Effector CD4-positive, alpha-beta T cell (primary cell): ENCODE data around the gene UXS1.
"Not testable (repeated sequence)": the region's sequence is repeated elsewhere in the genome, so short reads cannot be mapped to it uniquely, and the experiment has no call there.

ENCODE experiments used
- DNase-seq: peaks from one replicate; pipeline ENCODE4 v3.0.0-alpha.2; 2020
- total RNA-seq: gene quantifications from one replicate; lab custom pipeline; 2026; lab: John Stamatoyannopoulos, UW

Gene UXS1
- total RNA-seq = 84.6 reads per million, percentile 79 among the genes with 10 or more reads in this experiment

DNA sequence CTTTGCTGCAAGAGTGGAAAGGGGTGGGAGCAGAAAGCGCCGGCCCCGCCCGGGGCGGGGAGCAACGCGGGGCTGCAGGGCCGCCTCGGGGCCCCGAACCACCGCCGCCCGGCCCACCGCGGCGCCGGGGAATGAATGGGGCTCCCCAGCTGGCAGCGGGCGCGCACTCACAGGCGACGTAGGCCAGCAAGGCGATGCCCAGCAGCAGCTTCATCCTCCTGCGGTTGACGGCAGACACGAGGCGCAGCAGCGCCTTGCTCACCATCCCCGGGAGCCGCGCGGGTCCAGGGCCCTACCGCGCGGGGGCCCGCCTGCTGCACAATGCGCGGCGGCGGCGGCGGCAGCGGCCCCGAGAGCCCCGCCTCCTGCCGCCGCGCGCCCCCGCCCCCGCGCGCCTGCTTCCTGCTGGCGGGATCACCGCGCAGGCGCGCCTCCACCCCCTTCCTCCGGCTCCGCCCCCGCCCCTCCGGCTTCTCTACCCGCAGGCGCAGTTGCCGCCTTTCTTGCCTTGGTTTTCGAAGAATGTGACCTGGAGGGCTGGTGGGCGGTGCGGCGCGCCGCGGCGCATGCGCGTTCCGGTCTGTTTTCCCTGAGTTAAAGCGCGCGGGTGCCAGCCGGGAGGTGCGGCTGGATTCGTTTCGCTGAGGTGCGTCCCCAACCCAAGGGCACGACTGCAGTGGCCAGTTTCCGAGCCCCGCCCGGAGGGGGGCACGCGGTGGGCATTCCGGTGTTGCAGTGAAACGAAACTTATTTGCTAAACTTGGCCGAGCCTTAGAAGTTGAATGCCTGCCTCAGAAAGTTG lies at the start of gene UXS1:
TSS of gene UXS1 (minus strand) at position 325 of the 802 bp plus-strand sequence. CDS start at position 265, 60 bp downstream.
- peak; percentile 95 for DNase-seq

DNA sequence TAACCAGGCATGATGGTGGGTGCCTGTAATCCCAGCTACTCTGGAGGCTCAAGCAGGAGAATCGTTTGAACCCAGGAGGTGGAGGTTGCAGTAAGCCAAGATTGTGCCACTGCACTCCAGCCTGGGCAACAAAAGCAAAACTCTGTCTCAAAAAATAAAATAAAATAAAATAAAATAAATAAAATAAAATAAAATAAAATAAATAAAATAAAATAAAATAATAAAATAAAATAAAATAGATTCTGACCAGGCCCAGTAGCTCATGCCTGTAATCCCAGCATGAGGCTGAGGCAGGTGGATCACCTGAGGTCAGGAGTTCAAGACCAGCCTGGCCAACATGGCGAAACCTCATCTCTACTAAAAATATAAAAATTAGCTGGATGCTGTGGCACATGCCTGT lies 45.4 kb upstream of the UXS1 start:
- not testable (repeated sequence) for DNase-seq

DNA sequence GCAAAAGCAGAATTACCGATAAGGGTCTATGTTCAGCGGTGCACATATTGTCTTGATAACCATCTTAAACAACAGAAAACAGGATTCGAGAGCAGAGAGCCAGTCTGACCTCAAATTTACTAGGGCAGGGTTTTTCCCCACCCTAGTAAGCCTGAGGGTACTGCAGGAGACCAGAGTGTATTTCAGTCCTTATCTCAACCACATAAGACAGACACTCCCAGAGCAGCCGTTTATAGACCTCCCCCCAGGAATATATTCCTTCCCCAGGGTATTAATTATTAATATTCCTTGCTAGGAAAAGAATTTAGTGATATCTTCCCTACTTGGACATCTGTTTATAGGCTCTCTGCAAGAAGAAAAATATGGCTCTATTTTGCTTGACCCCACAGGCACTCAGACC lies 41.3 kb upstream of the UXS1 start:
- not testable (repeated sequence) for DNase-seq

DNA sequence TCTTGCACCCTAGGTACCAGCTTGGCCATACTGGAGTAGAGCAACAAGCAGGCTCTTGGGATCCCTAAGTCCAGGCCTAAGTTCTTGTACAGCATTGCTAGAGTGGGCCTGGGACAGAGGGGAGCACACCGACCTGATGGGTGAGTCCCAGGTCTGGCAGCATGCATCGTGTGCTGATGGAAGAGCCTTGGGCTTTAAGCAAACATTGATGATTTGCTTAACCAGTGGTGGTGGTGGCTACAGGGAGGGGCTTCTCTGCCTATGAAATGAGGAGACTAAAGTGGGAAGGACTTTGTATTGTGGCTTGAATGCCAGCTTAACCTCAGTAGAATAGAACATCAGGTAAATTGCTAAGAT lies 39.2 kb upstream of the UXS1 start:
- DNase-seq = no peak

DNA sequence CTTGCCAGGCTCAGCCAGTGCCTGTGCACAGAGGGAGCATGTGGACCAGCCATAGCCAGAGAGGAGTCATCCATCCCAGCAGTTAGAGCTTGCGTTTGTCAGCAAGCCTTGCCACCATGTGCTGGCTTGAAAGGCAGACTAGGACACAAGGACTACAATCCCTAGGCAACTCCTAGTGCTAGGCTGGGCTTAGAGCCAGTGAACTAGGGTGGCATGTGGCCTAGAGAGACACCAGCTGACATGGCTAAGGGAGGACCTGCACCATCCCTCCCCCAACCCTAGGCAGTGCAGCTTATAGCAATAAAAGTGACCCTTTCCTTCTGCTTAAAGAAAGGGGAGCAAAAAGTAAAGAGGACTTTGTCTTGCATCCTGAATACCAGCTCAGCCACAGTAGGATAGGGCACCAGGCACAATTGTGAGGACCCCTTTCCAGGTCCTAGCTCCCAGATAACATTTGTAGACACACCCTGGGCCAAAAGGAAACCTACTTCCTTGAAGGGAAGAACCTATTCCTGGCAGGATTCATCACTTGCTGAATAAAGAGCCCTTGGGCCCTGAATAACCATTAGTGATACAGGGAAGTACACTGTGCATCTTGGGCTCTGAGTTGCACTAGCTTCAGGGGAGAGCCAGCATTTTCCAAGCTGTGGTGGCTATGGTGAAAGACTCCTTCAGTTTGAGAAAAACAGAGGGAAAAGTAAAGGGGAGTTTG lies 38.7 kb upstream of the UXS1 start:
- no peak for DNase-seq

DNA sequence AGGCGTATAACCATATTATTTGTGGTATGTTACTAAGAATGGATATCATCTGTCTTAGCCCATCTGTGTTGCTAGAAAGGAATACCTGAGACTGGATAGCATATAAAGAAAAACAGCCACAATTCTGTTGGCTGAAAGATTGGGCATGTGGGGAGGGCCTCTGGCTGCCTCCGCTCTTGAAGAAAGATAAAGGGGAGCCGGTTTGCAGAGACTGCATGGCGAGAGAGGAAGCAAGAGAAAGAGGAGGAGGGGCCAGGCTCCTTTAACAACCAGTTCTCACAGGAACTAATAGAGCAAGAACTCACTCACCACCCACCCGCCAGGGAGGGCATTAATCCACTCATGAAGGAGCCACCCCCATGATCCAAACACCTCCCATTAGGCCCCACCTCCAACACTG lies 29.2 kb upstream of the UXS1 start:
- no peak for DNase-seq

DNA sequence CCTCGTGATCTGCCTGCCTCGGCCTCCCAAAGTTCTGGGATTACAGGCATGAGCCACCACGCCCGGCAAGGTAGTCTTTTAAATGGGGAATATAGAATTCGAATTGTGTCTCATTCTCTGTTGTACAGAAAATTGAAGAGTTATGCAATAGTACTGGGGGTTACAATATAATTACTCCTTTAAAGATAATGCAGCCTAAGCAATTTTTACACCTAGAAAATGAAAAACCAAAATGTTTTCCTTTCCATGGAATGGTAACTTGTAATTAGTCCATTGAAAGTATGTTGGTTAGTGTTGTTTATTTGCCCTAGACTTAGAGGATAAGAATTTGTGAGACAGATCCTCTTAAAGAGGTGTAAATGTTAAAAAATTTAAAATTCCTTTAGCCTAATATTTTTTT lies 28.0 kb upstream of the UXS1 start:
- not testable (repeated sequence) for DNase-seq

DNA sequence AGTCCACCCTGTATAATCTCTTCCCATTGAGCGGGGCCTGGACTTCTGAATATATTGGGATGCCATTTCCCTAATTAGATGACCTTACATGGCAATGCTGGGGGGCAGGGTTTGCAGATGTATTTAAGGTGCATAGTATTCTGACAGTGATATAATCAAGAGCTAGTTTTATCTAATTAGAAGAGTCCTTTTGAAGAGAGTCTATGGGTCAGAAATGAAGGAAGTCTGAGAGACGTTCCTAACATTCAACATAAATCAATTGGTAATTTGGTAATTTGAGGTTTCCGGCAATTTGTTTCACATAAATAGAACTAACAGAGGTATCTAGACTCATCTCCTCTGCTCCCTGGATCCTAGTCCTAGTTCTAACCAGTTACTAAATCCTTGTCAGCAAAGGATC lies 25.7 kb upstream of the UXS1 start:
- DNase-seq = no peak

DNA sequence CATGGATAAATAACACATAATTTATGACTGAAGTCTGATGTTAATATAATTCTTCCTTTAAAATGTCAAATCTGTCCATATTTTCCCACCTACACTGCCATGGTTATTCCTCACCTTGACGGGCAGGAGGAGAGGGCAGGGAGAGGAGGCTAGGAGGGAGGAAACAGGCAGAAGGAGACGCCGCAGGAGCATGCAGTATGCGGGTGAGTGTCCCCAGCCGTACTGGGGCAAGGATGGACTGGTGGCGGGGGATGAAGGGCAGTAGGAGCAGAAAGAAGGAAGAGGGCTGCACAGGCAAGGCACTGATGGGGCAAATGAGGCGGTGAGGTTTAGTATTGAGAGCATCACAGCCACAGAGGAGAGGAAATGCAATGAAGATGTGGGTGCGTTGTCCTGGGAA lies 25.1 kb upstream of the UXS1 start:
- DNase-seq = not testable (repeated sequence)

DNA sequence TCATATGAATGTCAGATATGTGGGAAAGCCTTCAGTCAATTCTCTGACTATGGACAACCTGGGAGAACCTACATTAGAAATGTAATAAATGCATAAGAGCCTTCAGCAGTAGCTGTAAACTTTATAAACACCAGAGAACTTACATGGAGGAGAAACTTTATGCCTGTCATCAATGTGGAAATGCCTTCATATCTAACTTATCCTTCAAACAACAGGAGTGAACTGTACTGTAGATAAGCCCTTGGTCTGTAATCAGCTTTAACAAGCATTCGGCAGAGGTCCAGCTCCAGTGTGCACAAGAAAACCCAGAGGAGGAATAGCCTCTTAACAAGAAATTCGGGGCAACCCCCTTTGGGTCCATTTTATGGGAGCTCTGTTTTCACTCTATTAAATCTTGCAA lies 14.8 kb upstream of the UXS1 start:
- no peak for DNase-seq

DNA sequence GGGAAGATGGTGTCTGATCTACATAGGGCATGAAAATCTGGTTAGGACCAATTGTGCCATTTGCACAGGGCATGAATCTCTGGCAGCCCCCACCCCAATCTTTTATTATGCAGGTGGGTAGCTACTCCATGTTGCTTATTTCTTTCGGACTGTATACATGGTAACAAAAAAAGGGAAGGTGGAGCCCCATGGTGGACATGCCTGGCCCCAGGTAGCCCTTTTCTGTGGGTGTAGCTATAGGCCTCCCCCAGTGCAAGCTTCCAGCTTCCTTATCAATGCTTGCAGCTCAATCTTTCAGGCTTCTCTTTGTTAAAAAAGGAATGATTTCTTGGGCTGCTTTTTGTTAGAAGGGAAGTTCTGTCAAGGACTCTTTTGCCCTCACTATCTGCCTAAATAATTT lies 14.3 kb upstream of the UXS1 start:
- DNase-seq = no peak

DNA sequence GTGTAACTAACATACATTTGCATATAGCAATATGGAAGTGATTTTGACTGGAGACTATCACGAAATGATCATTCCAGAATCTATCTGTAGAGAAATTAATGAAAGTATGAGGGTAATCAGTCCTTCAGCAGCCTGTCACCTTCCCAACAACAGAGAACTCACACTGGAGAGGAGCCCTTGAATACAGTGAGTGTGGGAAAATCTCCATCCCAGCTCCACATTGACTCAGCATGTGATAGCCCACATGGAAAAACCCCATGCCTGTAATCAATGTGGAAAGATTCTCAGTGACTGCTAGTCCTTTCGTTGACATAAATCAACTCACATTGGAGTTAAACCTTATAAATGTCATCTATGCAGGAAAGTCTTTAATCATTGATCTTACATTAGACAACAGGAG lies 13.1 kb upstream of the UXS1 start:
- no peak for DNase-seq

DNA sequence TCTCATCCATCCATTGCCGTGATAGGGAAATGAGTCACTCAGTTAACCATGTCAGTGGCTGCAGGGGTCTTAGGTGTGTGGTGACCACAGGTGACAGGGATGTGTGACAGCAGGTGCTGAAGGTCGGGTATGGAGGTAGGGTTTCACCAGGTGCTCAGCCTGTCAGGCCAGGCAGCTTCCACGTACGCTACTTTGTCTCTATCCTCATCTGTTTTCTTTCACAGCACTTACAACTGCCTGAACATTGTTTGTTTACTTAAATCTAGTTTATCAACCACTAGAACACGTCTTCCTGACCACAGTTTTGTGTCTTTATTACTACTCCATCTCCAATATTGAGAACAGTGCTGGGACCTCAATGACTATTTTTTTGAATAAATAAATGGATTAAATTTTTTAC lies 11.4 kb upstream of the UXS1 start:
- no peak for DNase-seq

DNA sequence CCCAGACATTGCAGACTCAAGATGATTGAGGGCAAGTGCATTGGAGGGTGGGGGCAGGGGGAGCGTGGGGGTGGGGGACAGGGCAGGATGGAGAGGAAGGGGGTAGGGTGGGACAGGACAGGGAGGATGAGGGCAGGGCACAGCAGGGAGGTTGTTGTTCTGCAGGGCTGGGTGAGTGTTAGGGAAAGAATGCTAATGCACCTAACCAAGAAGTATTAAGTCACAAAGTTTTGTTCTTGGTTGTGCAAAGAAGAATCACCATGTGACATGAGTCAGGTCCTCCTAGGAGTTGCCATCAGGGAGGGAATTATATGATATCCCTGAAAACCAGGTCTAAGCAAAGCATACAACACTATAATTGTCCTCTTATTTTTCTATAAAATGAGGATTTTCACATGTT lies 10.4 kb upstream of the UXS1 start:
- not testable (repeated sequence) for DNase-seq

DNA sequence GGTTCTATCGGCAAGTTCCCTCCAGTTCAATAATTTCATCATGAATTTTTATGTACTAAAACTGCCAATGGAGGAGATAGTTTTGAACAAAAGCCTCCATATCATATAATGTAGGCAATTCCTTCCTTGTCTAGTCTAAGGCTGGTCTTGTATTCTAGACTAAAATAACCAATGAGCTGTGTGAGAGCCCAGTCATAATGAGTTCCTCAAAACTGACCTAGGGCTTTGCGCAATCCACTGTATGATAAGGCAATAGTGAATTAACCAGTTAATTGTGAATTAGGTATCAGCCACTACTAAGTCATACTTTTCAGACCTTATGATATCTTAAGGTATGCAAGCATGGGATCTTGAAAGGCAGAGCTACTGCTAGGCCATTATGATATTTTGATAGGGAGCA lies 7.6 kb upstream of the UXS1 start:
- DNase-seq = no peak

DNA sequence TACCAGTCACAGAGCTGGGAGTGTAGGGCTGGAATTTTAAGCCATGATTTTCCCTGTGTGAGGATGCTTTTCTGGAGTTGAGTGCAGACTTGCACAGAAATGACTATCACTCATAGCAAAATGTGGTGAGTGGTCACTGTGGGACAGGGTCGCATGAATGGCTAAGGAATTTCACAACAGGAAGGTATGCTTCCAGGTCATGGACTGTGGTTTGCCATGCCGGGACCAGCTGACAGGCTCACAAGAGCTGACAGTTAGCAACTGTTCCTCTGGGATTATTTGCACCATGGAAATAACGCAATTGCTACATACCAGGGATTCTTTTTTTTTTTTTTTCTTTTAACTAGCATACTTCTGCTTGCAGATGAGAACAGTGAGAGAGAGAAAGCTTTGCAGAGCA lies 3.8 kb upstream of the UXS1 start:
- no peak for DNase-seq

DNA sequence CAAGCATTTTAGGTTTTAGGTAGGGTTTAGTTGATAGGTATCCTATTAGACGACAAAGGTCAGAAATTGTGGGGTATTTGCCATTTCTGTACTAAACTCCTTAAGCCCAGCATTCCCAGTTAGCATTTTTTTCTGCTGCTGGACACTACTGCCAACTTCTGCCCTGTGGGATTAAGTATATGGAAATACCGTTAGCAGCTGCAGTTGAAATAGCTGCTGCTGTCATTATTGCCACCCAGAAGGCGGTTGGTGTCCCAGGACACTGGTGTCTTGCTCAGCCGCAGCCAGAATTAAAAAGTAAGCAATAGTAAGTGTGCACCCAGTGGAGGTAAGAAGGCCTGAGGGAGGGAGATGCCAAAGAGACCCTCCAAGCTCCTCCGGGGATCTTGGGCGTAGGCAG lies 1.9 kb upstream of the UXS1 start:
- no peak for DNase-seq

DNA sequence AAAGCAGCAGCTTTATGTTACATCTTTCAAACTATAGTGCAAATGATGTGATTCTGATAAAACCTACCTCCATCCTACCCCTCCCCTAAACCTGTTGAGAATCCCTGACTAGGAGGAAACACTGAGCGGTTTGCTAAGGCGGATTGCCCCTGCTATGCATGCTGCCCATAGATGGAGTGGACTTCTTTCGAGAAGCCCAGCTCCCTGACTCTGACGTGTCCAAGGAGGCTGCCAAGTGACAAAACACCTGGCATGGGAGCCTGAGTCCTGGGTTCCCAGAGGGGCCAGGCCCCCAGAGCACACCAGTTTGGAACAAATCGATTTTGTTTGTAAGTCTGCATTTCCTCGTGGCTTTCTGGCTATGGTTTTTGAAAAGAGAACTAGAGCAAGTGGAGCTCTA lies 1.4 kb upstream of the UXS1 start:
- DNase-seq = no peak

DNA sequence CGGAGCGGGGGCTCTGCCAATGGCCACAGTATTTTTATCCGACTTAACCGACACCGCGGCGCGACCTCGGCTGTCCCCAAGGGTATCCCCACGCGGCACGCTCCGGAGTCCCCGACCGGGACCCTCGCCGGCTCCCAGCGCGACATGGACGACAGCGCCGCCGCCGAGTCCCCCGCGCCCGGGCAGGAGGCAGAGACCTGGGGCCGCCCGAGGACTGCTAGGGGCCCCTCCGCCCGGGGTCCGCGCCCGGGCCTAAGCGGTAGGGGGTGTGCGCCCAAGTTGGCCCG lies 468 bp downstream of the UXS1 start:
- no peak for DNase-seq

DNA sequence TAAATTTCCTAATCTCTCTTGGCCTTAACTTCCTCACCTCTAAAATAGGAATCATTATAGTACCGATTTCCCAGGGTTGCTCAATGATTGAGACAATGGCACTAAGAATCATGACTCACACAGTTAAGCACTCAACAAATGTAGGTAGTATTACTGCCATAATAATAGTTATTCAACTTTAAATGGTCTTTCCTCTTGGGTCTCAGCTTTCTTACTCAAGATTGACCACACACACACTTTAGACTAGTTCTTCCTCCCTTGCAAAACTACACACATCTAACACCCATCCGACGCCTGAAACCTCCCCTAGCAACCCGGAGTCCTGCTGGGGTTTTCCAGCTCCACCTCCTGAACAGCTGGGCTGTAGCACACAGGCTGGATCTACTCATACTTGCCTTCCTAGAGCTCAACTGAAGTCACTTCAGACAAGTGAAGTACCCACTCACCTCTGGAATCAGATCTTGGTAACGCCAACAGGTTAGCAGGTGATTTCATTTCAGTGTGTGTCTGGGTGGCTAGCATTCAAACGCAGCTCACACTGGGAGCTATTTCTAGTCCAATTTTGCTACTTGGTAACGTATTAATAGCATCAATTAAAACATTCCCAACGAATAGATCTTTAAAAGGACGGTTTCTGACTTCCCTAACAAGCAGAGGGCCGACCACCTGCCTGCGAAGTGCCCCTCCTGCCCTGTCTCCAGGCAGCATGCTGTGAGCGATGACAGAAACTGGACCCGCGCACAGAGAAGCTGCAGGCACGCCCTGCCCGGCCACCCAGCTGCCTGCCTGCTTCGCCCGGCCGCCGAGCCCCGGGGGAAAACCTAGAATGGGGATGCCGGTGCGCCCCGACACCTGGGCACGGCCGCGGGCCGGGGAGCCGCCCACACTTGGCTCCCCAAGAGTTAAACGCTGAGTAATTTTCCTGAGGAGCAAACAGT lies 1.1 kb downstream of the UXS1 start:
- DNase-seq = peak; percentile 17

DNA sequence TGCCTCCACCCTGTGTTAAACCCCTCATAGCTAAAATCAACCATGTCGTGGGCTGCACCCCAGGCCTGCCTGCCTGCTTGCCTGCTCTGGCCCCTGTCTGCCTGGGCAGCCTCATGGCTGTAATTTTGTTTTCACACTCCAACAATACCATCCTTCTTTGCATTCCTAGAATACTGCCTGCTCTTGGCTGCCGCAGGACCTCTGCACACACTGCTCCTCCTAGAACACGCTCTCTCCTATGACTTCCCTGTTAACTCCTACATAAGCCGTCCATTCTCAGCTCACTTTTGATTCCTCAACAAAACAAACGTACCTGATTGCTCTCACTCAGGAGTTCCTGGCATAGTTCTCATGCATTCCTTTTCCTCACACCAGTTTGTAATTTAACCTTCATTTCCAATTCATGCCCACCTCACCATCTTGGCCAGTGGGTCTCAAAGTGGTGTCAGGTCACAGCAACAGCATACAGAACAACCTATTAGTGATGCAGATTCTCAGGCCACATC lies 2.5 kb downstream of the UXS1 start:
- no peak for DNase-seq

DNA sequence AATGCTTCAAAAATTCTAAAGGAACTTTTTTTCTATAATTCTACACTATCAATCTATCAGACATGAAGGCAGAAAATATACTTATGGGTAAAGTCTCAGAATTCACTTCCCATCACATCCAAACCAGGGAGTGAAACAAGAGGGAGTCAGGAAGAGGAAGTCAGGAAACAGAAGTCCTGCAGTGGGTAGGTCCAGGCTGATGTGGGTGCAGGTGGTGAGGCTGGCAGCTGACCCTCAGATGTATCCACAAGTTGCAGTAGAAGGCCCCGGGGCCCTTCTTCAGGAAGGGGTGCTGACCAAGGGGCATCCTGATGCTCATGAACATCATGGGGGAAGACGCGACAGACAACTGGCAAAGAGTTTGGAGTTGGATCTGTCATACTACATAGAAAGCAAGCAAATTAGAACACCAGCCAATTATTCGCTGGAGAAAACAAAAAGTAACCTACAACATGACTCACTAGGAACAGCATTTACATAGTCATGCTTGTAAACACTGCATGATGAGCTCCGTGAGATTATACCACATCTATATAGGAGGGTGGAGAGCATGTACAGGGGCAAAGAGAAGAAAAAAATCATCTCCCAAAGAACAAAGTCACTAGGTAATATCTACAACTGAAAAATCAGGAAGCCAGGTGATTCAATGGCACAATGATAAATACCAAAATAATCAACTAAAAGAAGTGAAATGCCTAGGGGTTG lies 4.2 kb downstream of the UXS1 start:
- no peak for DNase-seq

DNA sequence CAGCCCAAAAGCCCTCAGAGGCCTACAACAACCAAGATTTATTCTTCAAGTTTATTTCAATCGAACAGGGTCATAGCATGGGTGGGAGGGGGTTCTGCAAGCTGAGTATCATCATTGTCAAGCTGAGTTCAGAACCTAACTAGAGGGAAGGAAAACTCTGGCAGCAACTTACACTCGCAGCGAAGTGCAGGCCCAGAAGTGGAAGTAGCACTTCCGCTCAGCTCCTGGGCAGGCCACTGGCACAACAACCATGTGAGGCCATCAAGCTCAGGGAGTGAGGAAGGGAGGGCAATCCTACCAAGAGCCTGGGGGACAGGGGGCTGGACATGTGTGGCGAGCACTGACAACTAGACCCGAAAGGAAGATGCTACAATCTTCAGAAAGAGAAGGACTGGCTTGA lies 4.8 kb downstream of the UXS1 start:
- DNase-seq = no peak
